NCI-H748 treated with DMSO at 0.1 percent for 48 hours (cell line): ENCODE data around the gene KRR1.
"Not testable (repeated sequence)": the region's sequence is repeated elsewhere in the genome, so short reads cannot be mapped to it uniquely, and the experiment has no call there.

Experiments
- DNase-seq: peaks from one replicate; lab custom pipeline; 2025; lab: John Stamatoyannopoulos, UW

The KRR1 gene

GRCh38 chr12:75477137-75477536, 34.3 kb downstream of the KRR1 start:
- no peak for DNase-seq

- no peak for DNase-seq
These were observed 35.3 kb downstream of the KRR1 start for GRCh38 chr12:75476071-75476470.

GRCh38 chr12:75474116-75474515, 37.3 kb downstream of the KRR1 start:
- no peak for DNase-seq

- DNase-seq, result no peak
These were observed 39.2 kb downstream of the KRR1 start for GRCh38 chr12:75471902-75472890.

GRCh38 chr12:75460204-75460603, 51.2 kb downstream of the KRR1 start:
- DNase-seq, result no peak

- no peak for DNase-seq
These were observed 51.7 kb downstream of the KRR1 start for GRCh38 chr12:75459755-75460154.

GRCh38 chr12:75457866-75458265, 53.5 kb downstream of the KRR1 start:
- not testable (repeated sequence) for DNase-seq

- no peak for DNase-seq
These were observed 54.2 kb downstream of the KRR1 start for GRCh38 chr12:75457191-75457590.

- DNase-seq, result no peak
These were observed 55.6 kb downstream of the KRR1 start for GRCh38 chr12:75455839-75456238.

- no peak for DNase-seq
These were observed 58.6 kb downstream of the KRR1 start for GRCh38 chr12:75452675-75453330.

GRCh38 chr12:75447691-75448393, 63.6 kb downstream of the KRR1 start:
- no peak for DNase-seq

- DNase-seq, result no peak
These were observed 64.6 kb downstream of the KRR1 start for GRCh38 chr12:75446857-75447256.

GRCh38 chr12:75445137-75445507, 66.3 kb downstream of the KRR1 start:
- DNase-seq, result not testable (repeated sequence)

- DNase-seq, result no peak
These were observed 66.8 kb downstream of the KRR1 start for GRCh38 chr12:75444429-75445136.

GRCh38 chr12:75443709-75444108, 67.7 kb downstream of the KRR1 start:
- DNase-seq, result no peak

- DNase-seq, result not testable (repeated sequence)
These were observed 69.0 kb downstream of the KRR1 start for GRCh38 chr12:75442454-75442853.

GRCh38 chr12:75441687-75442449, 69.5 kb downstream of the KRR1 start:
- not testable (repeated sequence) for DNase-seq
